GM21619 (cell line): ENCODE results near the gene SCFD2.

Experiments
- ATAC-seq: cut with Tn5 transposase; IDR thresholded peaks from one replicate; pipeline ENCODE4 v1.9.1; 2021; ENCODE audit not compliant: unreplicated experiment

SCFD2 gene

DNA sequence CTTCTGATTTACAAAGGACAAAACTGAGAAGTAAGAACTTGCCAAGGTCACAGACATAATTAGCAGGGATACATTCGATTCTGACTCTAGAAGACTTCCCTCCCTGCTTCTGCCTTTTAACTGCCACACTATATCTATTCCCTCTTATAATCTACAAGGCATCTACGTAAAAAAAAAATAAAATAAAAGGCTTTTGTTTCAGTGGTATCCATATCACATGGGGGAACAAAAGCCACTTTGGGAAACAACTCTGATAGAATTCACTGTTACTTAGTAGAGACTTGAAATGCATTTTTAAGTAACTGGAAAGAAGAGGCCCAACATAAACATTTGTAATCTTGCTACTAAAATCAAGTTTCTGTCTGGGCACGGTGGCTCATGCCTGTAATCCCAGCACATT lies 247.2 kb downstream of the SCFD2 start:
- ATAC-seq, result no peak

- no peak for ATAC-seq
Measured at GRCh38 chr4:53116954-53117353, 248.9 kb downstream of the SCFD2 start.

DNA sequence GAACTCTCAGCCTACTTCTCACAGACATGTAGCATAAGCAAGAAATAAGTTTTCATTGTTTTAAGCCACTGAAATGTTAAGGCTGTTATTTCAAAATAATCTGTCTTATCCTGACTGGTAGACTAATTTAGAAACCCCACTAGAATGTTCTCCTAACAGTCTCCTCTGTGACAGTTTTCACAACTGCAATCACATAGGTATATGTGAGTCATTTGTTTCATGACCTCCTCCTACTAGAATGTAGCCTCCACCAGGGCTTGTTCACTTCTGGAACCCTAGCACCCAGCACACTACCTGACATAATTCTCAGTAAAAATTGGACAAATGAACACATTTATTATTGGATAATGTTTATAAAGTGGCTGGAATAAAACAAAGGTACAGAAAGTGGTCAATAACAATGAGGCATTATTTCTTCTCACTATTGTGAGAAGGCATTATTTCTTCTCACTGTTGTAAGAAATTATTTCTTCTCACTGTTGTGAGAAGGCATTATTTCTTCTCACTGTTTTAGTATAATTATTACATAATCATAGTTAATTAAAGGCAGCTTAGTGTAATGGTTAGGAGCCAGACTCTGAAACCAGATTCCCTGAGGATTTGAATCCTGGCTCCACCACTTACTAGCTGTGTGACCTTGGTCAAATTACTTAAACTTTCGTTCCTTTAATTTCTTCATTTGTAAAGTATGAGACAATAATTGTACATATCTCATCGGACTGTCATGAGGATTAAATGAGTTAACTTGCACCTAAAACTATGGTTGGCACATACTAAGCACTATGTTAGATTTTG lies 252.2 kb downstream of the SCFD2 start:
- ATAC-seq, result peak; percentile 80

GRCh38 chr4:53105313-53105712 lies 260.5 kb downstream of the SCFD2 start:
- no peak for ATAC-seq

DNA sequence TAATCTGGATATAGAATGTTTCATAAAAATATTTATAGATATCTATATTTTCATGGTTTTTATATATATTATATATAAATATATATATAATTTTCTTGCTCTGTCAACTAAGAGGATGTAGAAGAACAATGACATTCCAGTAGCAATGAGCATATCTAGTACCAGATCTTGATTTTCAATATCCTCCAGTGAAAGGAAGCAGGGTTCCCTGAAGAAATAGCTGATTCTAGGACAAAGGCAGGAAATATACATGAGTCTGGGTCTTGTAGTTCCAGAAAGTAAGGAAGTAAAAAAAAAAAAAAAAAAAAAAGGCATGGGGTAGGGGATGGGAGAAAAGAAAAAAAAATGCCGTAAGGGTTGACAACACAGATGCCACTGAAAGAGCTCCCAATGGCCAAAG lies 262.4 kb downstream of the SCFD2 start:
- no peak for ATAC-seq

DNA sequence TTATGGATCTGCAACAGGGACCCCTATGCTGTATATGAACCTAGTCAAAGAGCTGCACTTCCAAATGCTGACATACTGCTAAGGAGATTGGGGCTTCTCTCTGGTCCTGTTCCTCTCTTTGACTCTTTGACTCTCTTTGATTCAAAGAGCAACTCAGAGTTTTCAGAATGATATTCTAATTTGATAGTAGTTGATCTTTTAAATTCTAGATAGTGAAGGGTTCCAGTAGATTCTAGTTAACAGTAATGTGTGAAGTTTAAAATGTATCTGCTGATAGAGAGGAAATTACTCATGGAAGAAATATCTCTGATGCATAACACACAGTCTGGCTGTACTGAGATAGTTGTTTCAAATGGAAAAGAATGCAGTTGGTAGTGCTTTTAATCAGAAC lies 264.7 kb downstream of the SCFD2 start:
- ATAC-seq, result no peak

DNA sequence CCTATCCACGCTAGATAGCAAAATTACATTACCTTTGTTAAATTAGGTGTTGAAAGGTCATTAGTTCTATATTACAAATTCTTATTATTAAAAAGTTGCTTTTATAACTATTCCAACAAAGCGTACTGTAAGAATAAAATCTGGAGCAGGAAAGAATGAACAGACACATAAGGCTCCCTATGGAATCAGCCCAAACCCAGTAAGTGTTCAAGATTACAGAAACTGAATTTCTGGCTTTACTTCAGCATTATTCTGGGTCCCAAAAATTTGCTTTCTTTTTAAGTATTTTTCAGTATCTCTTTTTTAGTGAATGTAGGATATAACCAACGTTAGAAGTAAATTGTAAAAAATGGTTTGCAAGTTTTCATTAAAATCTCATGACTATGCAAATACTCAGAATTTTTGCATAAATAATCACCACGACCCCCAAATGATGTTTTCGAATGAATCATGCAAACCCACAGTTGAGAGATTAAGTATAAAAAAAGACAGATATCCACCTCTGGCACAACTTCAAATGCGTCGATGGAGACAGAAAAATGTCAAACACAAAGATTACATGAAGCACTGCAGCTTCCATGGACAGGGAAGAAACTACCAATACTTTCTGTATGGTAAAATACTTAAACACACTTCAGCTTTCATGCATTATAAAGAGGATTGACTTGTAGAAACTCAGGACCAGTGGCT lies 265.2 kb downstream of the SCFD2 start:
- no peak for ATAC-seq

DNA sequence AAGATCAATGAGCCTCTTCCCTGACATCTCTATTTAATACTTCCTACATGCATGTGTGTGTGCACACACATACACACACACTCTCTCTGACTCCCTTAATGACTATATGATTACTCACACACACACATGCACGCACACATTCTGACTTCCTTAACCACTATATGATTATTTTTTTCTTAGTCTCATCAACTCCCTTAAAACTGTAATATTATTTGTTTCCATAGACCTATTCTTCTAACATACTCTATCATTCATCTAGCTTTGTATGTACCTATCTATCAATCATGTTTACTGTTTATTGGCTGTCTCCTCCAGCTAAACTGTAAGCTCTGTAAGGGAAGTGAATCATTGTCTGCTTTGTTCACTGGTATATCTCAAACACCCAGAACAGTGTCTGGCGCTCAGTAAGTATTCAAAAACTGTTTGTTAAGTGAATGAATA lies 267.2 kb downstream of the SCFD2 start:
- no peak for ATAC-seq

GRCh38 chr4:53094040-53094439 lies 271.8 kb downstream of the SCFD2 start:
- ATAC-seq, result no peak

DNA sequence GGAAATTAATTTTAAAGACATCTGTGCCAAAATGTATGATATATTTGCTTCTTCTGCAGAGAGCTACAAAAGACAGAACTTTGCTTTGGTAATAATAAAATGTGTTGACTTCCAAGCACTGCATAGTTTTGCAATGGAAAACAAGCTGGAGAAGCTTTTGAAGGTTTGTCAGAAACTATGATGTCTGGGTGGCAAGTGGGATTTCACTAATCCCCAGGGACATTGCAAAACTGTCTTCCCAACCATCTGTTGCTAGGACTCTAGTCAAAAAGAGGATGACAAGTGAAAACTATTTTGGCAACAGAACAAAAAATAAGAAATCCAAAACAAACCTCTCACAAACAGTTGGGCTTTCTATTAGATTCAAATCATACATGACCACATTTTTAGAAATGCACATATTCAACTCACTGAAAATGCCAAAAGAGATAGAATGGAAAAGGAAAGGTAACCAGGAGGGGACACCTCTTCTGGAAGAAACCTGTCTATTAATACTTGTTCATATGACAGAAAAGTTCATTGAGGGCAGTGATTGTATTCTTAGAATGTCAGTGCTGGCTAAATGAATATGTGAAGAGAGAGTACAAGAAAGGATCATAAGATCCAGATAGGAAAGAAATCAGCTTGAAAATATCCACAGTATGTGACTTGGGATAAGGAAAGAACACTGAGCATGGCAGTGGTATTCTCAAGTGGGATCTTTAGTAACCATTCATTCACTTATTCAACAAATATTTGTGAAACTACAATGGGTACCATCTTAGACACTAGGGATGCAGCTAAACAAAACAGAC lies 275.7 kb downstream of the SCFD2 start:
- no peak for ATAC-seq

DNA sequence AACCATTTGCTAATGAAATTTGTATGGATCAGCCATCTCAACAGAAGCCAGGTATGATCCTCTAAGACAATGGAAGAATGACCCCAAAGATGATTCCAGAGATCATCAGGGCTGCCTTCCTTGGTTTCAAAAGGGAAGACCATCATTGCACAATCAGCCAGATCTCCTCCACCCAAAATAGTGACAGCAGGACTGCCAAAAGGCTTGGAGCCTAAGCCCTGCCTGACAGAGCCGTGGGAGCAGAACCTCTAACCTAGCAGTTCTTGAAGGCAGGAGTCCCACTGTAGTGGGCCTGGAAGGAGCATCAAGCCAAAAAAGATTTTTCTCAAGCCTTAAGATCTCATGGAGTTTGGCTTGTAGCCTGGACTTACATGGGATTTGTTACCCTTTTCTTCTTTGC lies 277.7 kb downstream of the SCFD2 start:
- ATAC-seq, result no peak

DNA sequence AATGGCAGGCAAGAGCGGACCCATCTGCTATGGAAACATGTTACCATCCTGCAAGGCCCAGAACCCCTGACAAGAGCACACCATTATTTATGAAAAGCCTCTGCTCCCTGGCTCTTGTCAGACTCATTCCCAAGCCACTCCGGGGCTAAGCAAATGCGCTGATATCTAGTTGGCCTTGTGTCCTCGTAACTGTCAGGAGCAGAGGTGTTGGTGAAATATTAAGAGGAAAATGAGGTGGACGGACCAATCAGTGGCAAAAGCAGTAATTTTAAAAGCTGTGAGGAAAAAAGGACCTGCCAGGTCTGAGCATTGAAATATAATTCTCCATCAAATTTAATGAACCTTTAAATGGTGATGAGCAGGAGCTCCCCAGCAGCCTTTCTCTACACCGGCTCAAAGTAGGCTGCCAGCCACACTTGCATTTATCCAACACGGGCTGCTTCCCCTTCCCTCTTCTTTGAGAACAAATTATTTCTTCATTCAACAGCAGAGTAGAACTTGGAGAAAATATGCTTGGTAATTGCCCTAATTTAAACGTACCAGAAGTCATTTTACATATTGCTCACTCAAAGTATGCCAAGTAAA lies 289.4 kb downstream of the SCFD2 start:
- ATAC-seq, result no peak

DNA sequence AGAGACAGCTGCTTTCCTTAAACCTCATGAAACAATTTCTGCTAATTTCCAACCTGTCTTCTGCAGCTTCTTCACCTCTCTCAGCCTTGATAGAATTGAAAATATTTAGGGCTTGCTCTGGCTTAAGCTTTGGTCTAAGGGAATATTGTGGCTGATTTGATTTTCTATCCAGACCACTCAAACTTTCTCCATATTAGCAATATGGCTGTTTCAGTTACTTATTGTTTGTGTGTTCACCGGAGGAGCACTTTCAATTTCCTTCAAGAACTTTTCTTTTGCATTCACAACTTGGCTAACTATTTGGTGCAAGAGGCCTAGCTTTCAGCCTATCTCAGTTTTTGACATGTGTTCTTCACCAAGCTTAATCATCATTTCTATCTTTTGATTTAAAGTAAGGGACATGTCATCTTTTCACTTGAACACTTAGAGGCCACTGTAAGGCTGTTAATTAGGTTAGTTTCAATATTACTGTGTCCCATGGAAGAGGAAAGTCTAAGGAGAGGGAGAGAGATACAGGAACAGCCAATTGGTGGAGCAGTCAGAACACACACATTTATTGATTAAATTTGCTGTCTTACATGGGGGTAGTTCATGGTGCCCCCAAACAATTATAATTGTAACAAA lies 290.6 kb downstream of the SCFD2 start:
- no peak for ATAC-seq

- ATAC-seq, result no peak
Measured at GRCh38 chr4:53068755-53069330, 297.0 kb downstream of the SCFD2 start.

DNA sequence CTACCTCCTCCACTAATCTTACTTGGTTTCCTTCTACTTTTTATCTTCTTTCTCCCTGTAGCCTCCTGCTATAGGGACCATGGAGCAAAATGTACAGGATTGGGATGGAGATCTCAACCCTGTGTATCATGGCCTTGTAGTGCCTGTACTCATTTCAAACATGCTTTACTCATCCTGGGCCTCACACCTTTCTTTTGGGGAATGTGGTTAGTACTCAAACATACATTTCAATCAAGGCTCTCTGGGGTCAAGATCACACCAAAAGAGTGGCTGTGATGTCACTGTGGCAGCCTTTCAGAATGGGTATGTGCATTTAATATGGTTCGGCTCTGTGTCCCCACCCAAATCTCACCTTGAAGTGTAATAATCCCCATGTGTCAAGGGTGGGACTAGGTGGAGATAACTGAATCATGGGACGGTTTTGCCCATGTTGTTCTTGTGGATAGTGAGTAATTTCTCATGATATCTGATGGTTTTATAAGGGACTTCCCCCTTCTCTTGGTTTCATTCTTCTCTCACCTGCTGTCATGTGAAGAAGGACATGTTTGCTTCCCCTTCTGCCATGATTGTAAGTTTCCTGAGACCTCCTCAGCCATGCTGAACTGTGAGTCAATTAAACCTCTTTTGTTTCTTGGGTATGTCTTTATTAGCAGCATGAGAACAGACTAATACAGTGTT lies 298.6 kb downstream of the SCFD2 start:
- no peak for ATAC-seq

DNA sequence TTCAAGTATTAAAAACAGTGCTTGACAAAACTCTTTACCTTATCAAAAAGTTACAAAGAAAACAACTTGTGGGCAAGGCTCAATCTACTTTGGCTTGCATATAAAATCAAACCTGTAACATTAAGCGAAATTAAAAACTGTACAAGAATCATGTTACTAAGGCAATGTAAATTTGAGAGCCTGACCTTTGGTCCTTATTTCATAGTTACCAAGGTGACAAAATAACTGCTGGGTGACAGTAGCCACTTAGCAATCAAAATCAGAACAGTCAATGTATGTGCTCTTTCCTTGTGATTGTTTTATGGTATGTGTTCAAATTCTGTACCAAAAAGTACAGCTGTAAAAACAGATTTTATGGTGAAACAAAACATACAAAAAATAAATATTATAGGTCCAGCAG lies 299.7 kb downstream of the SCFD2 start:
- no peak for ATAC-seq

- no peak for ATAC-seq
Measured at GRCh38 chr4:53064609-53065008, 301.3 kb downstream of the SCFD2 start.

GRCh38 chr4:53061091-53061850 lies 304.6 kb downstream of the SCFD2 start:
- no peak for ATAC-seq

GRCh38 chr4:53060278-53060677 lies 305.6 kb downstream of the SCFD2 start:
- no peak for ATAC-seq
